Measurements from ENCODE around the gene CXCL10. TPM values are rescaled to one million over a fixed set of nuclear protein-coding genes. Genes with fewer than 3 reads are reported as not detected.
"Not testable (repeated sequence)": the region's sequence is repeated elsewhere in the genome, so short reads cannot be mapped to it uniquely, and the experiment has no call there.

Gene CXCL10
- total RNA-seq, 1 experiment from 2014 or later: not detected

DNA sequence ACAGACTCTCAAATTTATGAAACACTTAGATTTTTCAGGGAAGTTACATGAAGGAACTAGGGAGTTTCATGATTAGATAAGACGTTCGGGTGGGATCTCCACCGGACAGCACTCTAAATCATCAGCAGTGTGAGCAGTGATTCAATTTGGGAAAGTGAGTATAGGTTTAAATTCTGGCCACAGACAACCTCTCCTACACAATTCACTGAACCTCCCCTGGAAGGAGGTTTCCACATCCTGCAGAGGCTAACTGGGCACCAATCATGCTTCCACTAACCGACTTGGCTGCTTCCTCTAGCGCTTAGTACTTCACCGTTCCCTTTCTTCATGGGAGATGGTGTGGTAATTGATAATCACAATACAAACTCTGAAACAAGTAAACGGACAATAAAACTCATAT, 21.6 kb downstream of the CXCL10 start:
- intact Hi-C loops (cut with micrococcal nuclease; ENCODE audit: unreplicated experiment): no loop called here
- BruUV-seq (replicated peaks): no TSS peak
- no peak for DNase-seq (ENCODE audit: low read depth, low spot score)
- ATAC-seq: no peak
- H3K4me1 ChIP-seq (ENCODE audit: control insufficient read depth, insufficient read depth, low read length): no peaks in the 10 kb centered on the region
- H3K27me3 ChIP-seq (ENCODE audit: control insufficient read depth, insufficient read depth, low read length): no peaks in the 10 kb centered on the region; the same call in 1 of the 2 replicates
- H3K4me3 ChIP-seq (ENCODE audit: low read depth in 2 of 2, low read length in 2 of 2): no peak overlapping the region
- H3K27ac ChIP-seq (ENCODE audit: low read length): no peak overlapping the region
- no peaks in the 10 kb centered on the region for H3K36me3 ChIP-seq (ENCODE audit: control insufficient read depth, insufficient read depth, low read length)
- POLR2A ChIA-PET: no interaction called here
- in situ Hi-C loops (cut with HindIII; ENCODE audit: low pct_unique_long_range_greater_than_20kb, low sequenced_read_pairs): no loop called here
- no peaks in the 10 kb centered on the region for H3K9me3 ChIP-seq (ENCODE audit: control insufficient read depth, insufficient read depth, low read depth, low read length)
- TF ChIP-seq POLR2AphosphoS5 (IDR thresholded peaks at IDR 0.05; ENCODE audit: low read depth, low read length): no peak
- no peak for TF ChIP-seq SIN3A (IDR thresholded peaks at IDR 0.05; ENCODE audit: borderline replicate concordance, insufficient read depth, low read depth, low read length)
- no peak for TF ChIP-seq TCF7L2 (IDR thresholded peaks at IDR 0.05; ENCODE audit: low read depth, low read length)
- CTCF ChIA-PET: no interaction called here

DNA sequence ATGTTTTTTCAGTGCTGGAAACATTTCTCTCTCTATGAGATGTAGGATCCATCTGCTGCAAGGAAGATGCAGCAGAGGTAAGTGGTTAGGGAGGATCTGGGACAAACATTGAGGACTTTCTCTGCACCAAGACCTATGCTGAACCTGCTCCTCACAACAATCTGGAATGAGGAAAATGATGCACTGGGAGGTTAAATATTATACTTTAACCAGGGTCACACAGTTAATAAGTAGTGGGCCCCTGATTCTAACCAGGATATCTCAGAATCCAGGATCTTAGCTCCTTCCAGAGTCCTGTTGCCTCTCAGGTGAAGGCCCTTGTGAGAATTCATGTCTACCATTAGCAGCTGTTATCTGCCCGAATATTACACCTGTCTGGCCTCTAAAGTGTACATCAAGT, 23.0 kb downstream of the CXCL10 start:
- DNase-seq (ENCODE audit: low read depth, low spot score): no peak
- Histone ChIP-seq H3K4me3 (ENCODE audit: low read depth in 2 of 2, low read length in 2 of 2) (no peak overlapping the region), H3K4me1 (ENCODE audit: control insufficient read depth, insufficient read depth, low read length) (no peaks in the 10 kb centered on the region), H3K9me3 (ENCODE audit: control insufficient read depth, insufficient read depth, low read depth, low read length) (no peaks in the 10 kb centered on the region), H3K36me3 (ENCODE audit: control insufficient read depth, insufficient read depth, low read length) (no peaks in the 10 kb centered on the region), H3K27me3 (ENCODE audit: control insufficient read depth, insufficient read depth, low read length) (no peaks in the 10 kb centered on the region; the same call in 1 of the 2 replicates), H3K27ac (ENCODE audit: low read length) (no peak overlapping the region)
- TF ChIP-seq SIN3A (IDR thresholded peaks at IDR 0.05; ENCODE audit: borderline replicate concordance, insufficient read depth, low read depth, low read length) (no peak), POLR2AphosphoS5 (IDR thresholded peaks at IDR 0.05; ENCODE audit: low read depth, low read length) (no peak), TCF7L2 (IDR thresholded peaks at IDR 0.05; ENCODE audit: low read depth, low read length) (no peak)
- TF ChIP-seq, protein P1, sequence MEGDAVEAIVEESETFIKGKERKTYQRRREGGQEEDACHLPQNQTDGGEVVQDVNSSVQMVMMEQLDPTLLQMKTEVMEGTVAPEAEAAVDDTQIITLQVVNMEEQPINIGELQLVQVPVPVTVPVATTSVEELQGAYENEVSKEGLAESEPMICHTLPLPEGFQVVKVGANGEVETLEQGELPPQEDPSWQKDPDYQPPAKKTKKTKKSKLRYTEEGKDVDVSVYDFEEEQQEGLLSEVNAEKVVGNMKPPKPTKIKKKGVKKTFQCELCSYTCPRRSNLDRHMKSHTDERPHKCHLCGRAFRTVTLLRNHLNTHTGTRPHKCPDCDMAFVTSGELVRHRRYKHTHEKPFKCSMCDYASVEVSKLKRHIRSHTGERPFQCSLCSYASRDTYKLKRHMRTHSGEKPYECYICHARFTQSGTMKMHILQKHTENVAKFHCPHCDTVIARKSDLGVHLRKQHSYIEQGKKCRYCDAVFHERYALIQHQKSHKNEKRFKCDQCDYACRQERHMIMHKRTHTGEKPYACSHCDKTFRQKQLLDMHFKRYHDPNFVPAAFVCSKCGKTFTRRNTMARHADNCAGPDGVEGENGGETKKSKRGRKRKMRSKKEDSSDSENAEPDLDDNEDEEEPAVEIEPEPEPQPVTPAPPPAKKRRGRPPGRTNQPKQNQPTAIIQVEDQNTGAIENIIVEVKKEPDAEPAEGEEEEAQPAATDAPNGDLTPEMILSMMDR (IDR thresholded peaks at IDR 0.05): no peak
- TF ChIP-seq, protein P2, sequence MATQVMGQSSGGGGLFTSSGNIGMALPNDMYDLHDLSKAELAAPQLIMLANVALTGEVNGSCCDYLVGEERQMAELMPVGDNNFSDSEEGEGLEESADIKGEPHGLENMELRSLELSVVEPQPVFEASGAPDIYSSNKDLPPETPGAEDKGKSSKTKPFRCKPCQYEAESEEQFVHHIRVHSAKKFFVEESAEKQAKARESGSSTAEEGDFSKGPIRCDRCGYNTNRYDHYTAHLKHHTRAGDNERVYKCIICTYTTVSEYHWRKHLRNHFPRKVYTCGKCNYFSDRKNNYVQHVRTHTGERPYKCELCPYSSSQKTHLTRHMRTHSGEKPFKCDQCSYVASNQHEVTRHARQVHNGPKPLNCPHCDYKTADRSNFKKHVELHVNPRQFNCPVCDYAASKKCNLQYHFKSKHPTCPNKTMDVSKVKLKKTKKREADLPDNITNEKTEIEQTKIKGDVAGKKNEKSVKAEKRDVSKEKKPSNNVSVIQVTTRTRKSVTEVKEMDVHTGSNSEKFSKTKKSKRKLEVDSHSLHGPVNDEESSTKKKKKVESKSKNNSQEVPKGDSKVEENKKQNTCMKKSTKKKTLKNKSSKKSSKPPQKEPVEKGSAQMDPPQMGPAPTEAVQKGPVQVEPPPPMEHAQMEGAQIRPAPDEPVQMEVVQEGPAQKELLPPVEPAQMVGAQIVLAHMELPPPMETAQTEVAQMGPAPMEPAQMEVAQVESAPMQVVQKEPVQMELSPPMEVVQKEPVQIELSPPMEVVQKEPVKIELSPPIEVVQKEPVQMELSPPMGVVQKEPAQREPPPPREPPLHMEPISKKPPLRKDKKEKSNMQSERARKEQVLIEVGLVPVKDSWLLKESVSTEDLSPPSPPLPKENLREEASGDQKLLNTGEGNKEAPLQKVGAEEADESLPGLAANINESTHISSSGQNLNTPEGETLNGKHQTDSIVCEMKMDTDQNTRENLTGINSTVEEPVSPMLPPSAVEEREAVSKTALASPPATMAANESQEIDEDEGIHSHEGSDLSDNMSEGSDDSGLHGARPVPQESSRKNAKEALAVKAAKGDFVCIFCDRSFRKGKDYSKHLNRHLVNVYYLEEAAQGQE (IDR thresholded peaks at IDR 0.05; ENCODE audit: insufficient read depth in 1 of 2, low read depth in 2 of 2, low read length in 1 of 2): no peak
- in situ Hi-C loops (cut with HindIII; ENCODE audit: low pct_unique_long_range_greater_than_20kb, low sequenced_read_pairs) (no loop called here), intact Hi-C loops (cut with micrococcal nuclease; ENCODE audit: unreplicated experiment) (no loop called here)
- CTCF ChIA-PET: no interaction called here
- BruUV-seq (replicated peaks): no TSS peak
- no peak for ATAC-seq
- POLR2A ChIA-PET: no interaction called here

DNA sequence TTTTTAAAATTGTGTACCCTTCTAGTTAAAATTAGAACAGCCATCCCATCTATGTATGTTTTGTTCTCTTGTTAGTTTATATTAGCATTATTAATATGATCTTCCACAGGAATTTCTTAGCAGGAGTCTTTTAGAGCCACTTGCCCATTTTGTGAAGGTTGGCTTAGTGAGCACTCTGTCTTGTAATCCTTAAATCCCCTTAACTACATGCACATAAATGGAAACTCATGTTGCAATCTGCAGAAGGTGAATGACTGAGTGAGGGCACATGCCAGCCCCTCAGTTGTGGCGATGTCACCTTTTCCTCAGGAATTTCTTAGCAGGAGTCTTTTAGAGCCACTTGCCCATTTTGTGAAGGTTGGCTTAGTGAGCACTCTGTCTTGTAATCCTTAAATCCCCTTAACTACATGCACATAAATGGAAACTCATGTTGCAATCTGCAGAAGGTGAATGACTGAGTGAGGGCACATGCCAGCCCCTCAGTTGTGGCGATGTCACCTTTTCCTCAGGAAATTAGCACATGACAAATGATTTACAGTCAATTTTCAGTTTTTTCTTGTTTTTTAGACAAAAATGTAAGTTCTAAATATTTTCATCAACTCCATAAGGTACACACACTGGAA, 24.7 kb downstream of the CXCL10 start:
- H3K4me1 ChIP-seq (ENCODE audit: control insufficient read depth, insufficient read depth, low read length); CTCF ChIA-PET; intact Hi-C loops (cut with micrococcal nuclease; ENCODE audit: unreplicated experiment); DNase-seq (ENCODE audit: low read depth, low spot score); in situ Hi-C loops (cut with HindIII; ENCODE audit: low pct_unique_long_range_greater_than_20kb, low sequenced_read_pairs); H3K4me3 ChIP-seq (ENCODE audit: low read depth in 2 of 2, low read length in 2 of 2); H3K27ac ChIP-seq (ENCODE audit: low read length); H3K36me3 ChIP-seq (ENCODE audit: control insufficient read depth, insufficient read depth, low read length); ATAC-seq; H3K9me3 ChIP-seq (ENCODE audit: control insufficient read depth, insufficient read depth, low read depth, low read length); H3K27me3 ChIP-seq (ENCODE audit: control insufficient read depth, insufficient read depth, low read length); BruUV-seq (replicated peaks); POLR2A ChIA-PET: not testable (repeated sequence)

Measured in Panc1 (cell line).